C4-2B (cell line): ENCODE measurements around the gene PPP1CB.

ENCODE experiments used
- CTCF ChIP-seq: fragments of 450-650 bp; conservative IDR thresholded peaks from 2 replicates; pipeline ENCODE4 v1.5.1; 2017; ENCODE audit warnings: mild to moderate bottlenecking
- ZFX ChIP-seq: fragments of 450-650 bp; IDR thresholded peaks from 2 replicates; pipeline ENCODE4 v1.6.1; 2017

GRCh38 chr2:28842042-28842441 is 90.4 kb downstream of the PPP1CB start:
- no peak for TF ChIP-seq ZFX
- no peak for TF ChIP-seq CTCF
